Renal cortical epithelial cell (primary cell): ENCODE measurements around the gene CLEC4D. TPM values are rescaled to one million over a fixed set of nuclear protein-coding genes. Genes with fewer than 3 reads are reported as not detected.

Source experiments
- total RNA-seq: library from RNA; depleted of rRNA; stranded (reverse); fragments of >200 nt; gene quantifications from 2 replicates; pipeline ENCODE4 v1.2.3, GENCODE V29; 2014

Gene CLEC4D
- total RNA-seq, 1 donor from 2014 or later, result 0.15 TPM

Other genes with a start within 250 kb of the CLEC4D start
- gene CLEC6A, start 57.5 kb upstream of the CLEC4D start, total RNA-seq, result 0.20 TPM in 1 of 2 replicates, not detected in the other
- gene CLEC4E, start 27.4 kb downstream of the CLEC4D start, total RNA-seq, result 21.6 and 59.4 TPM in 2 replicates
- gene AICDA, start 99.4 kb downstream of the CLEC4D start, total RNA-seq, result 0.30 and 0.52 TPM in 2 replicates
- 0.85 and 3.3 TPM in 2 replicates for gene MFAP5, start 149.3 kb downstream of the CLEC4D start, total RNA-seq
- gene RIMKLB, start 184.5 kb downstream of the CLEC4D start, total RNA-seq, result 45.3 and 49.1 TPM in 2 replicates